HepG2 (cell line): ENCODE measurements around the gene NEUROD1. TPM values are rescaled to one million over a fixed set of nuclear protein-coding genes. Genes with fewer than 3 reads are reported as not detected.
A peak's percentile ranks its signal among the peaks of the same experiment; 100 is the strongest.

Experiments
- EHMT2 ChIP-seq: fragments of 200-600 bp; sonication (generic); IDR thresholded peaks from 2 replicates; pipeline ENCODE4 v1.7.0; 2017; ENCODE audit warnings: antibody characterized with exemption, low read depth, low read length, borderline replicate concordance
- ELK4 ChIP-seq: sonication (generic); formaldehyde crosslinking; IDR thresholded peaks from 2 replicates; pipeline ENCODE4 v1.9.0; 2021; ENCODE audit warnings: missing genetic modification reagents, borderline replicate concordance
- FOXM1 ChIP-seq: sonication (generic); formaldehyde crosslinking; IDR thresholded peaks from 2 replicates; pipeline ENCODE4 v1.5.0; 2020; ENCODE audit warnings: missing genetic modification reagents
- FUBP1 ChIP-seq: sonication (generic); formaldehyde crosslinking; IDR thresholded peaks from 2 replicates; pipeline ENCODE4 v1.5.1; 2020; ENCODE audit warnings: missing genetic modification reagents, mild to moderate bottlenecking, borderline replicate concordance
- GATA4 ChIP-seq: sonication (generic); IDR thresholded peaks from 2 replicates; pipeline ENCODE4 v1.6.1; 2016; ENCODE audit warnings: antibody characterized with exemption, low read depth, borderline replicate concordance
- HMG20A ChIP-seq: IDR thresholded peaks from 2 replicates; pipeline ENCODE4 v1.6.1; 2016; ENCODE audit warnings: borderline replicate concordance
- KAT7 ChIP-seq: IDR thresholded peaks from 2 replicates; pipeline ENCODE4 v1.6.1; 2018; ENCODE audit warnings: borderline replicate concordance, missing compliant biosample characterization
- MIER3 ChIP-seq: IDR thresholded peaks from 2 replicates; pipeline ENCODE4 v1.6.1; 2016; ENCODE audit warnings: missing compliant biosample characterization, borderline replicate concordance
- NR2F2 ChIP-seq: IDR thresholded peaks from 2 replicates; pipeline ENCODE4 v1.6.1; 2012; ENCODE audit warnings: low read depth, inconsistent platforms, borderline replicate concordance
- PITX1 ChIP-seq: sonication (generic); formaldehyde crosslinking; IDR thresholded peaks from 2 replicates; pipeline ENCODE4 v1.5.1; 2020; ENCODE audit warnings: mild to moderate bottlenecking, missing genetic modification reagents
- PRDM4 ChIP-seq: sonication (generic); formaldehyde crosslinking; IDR thresholded peaks from 2 replicates; pipeline ENCODE4 v1.9.0; 2021; ENCODE audit warnings: missing genetic modification reagents, borderline replicate concordance
- PREB ChIP-seq: sonication (generic); formaldehyde crosslinking; IDR thresholded peaks from 2 replicates; pipeline ENCODE4 v1.4.0; 2020; ENCODE audit warnings: missing genetic modification reagents
- RBM22 ChIP-seq: fragments of 200-400 bp; formaldehyde crosslinking; optimal IDR thresholded peaks from 2 replicates; pipeline ENCODE3; 2017; ENCODE audit warnings: mild to moderate bottlenecking, low read length, moderate library complexity
- SMAD3 ChIP-seq: sonication (generic); formaldehyde crosslinking; IDR thresholded peaks from 2 replicates; pipeline ENCODE4 v1.4.0; 2020; ENCODE audit warnings: missing genetic modification reagents
- SSRP1 ChIP-seq: IDR thresholded peaks from 2 replicates; pipeline ENCODE4 v1.6.1; 2016; ENCODE audit warnings: control low read depth
- ZNF556 ChIP-seq: sonication (generic); formaldehyde crosslinking; IDR thresholded peaks from 2 replicates; pipeline ENCODE4 v1.4.0; 2020; ENCODE audit warnings: mild to moderate bottlenecking, missing genetic modification reagents, borderline replicate concordance
- ZNF639 ChIP-seq: conservative IDR thresholded peaks from 2 replicates; pipeline ENCODE4 v1.6.1; 2018; ENCODE audit warnings: missing genetic modification reagents
- ZNF674 ChIP-seq: sonication (generic); formaldehyde crosslinking; IDR thresholded peaks from 2 replicates; pipeline ENCODE4 v1.5.0; 2020; ENCODE audit warnings: low read depth, mild to moderate bottlenecking, missing genetic modification reagents
- ZNF713 ChIP-seq: sonication (generic); formaldehyde crosslinking; IDR thresholded peaks from 2 replicates; pipeline ENCODE4 v1.4.0; 2020; ENCODE audit warnings: mild to moderate bottlenecking, missing genetic modification reagents
- polyA plus RNA-seq, 8 experiments: library from polyadenylated mRNA; depleted of rRNA in 3 of 8; stranded (reverse) in 7 of 8; unstranded in 1 of 8; fragments of >200 nt; fragmentation: Illumina TruSeq in 4 of 8; extraction: Trizol in 4 of 8; gene quantifications; 2 replicates each; pipeline versions ENCODE4 v1.2.1 to v1.2.3, GENCODE V29; 2011 to 2016; ENCODE audit warnings: low read depth in 4 of 8, missing spikeins in 1 of 8, mixed read lengths in 1 of 8; ENCODE audit not compliant: insufficient read depth in 1 of 8
- total RNA-seq, 5 experiments: library from RNA; depleted of rRNA; stranded (reverse); fragments of >200 nt; fragmentation: Illumina TruSeq; extraction: Trizol; gene quantifications; 2 replicates each; pipeline ENCODE4 v1.2.3, GENCODE V29; 2016; ENCODE audit warnings: low read depth in 1 of 5
- TF ChIP-seq, protein P1 (sequence below): sonication (generic); formaldehyde crosslinking; IDR thresholded peaks from 2 replicates; pipeline ENCODE4 v1.5.0; 2020; ENCODE audit warnings: missing genetic modification reagents

NEUROD1 gene
- total and polyA plus RNA-seq, 2 of the 13 experiments (the other 11 are each of a cell fraction or from before 2014, with no cell fraction given) = not detected

- TF ChIP-seq, protein P1, sequence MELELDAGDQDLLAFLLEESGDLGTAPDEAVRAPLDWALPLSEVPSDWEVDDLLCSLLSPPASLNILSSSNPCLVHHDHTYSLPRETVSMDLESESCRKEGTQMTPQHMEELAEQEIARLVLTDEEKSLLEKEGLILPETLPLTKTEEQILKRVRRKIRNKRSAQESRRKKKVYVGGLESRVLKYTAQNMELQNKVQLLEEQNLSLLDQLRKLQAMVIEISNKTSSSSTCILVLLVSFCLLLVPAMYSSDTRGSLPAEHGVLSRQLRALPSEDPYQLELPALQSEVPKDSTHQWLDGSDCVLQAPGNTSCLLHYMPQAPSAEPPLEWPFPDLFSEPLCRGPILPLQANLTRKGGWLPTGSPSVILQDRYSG (CRISPR knock-in tag) = peak; percentile 90; the same call in 1 of the 2 replicates
- peak; percentile 86; the same call in 1 of the 2 replicates for TF ChIP-seq PRDM4
- no peak for TF ChIP-seq HMG20A (CRISPR knock-in tag)
- no peak for TF ChIP-seq GATA4
- TF ChIP-seq KAT7 (CRISPR knock-in tag) = no peak
- no peak for TF ChIP-seq NR2F2
- TF ChIP-seq SSRP1 (CRISPR knock-in tag) = no peak
- peak; percentile 88; the same call in 1 of the 2 replicates for TF ChIP-seq FOXM1 (CRISPR knock-in tag)
- peak; percentile 73; the same call in 1 of the 2 replicates for TF ChIP-seq ZNF674 (CRISPR knock-in tag)
- TF ChIP-seq ZNF556 (CRISPR knock-in tag) = 0 out of 2 replicates have a peak, but pooled peaks have one; percentile 32
- TF ChIP-seq ELK4 (CRISPR knock-in tag) = peak; percentile 61; the same call in 1 of the 2 replicates
- peak; percentile 86 for TF ChIP-seq PITX1 (CRISPR knock-in tag)
- TF ChIP-seq PREB (CRISPR knock-in tag) = no peak
- TF ChIP-seq ZNF713 = peak; percentile 80; the same call in 1 of the 2 replicates
- TF ChIP-seq SMAD3 = peak; percentile 94
- TF ChIP-seq FUBP1 (CRISPR knock-in tag) = no peak
- TF ChIP-seq EHMT2 = peak; percentile 98; the same call in 1 of the 2 replicates
- TF ChIP-seq ZNF639 (CRISPR knock-in tag) = 0 out of 2 replicates have a peak, but pooled peaks have one; percentile 47
- peak; percentile 58; the same call in 1 of the 2 replicates for TF ChIP-seq MIER3 (CRISPR knock-in tag)
- no peak for TF ChIP-seq RBM22
These were observed 2.3 kb downstream of the NEUROD1 start (continued) for GRCh38 chr2:181677912-181678586.
